GM19328 (cell line): ENCODE measurements around the gene MRGPRX4.
"Not testable (repeated sequence)": the region's sequence is repeated elsewhere in the genome, so short reads cannot be mapped to it uniquely, and the experiment has no call there.

Experiments
- ATAC-seq: cut with Tn5 transposase; IDR thresholded peaks from one replicate; pipeline ENCODE4 v1.9.1; 2021; ENCODE audit warnings: mild to moderate bottlenecking, moderate library complexity; ENCODE audit not compliant: unreplicated experiment

The MRGPRX4 gene

DNA sequence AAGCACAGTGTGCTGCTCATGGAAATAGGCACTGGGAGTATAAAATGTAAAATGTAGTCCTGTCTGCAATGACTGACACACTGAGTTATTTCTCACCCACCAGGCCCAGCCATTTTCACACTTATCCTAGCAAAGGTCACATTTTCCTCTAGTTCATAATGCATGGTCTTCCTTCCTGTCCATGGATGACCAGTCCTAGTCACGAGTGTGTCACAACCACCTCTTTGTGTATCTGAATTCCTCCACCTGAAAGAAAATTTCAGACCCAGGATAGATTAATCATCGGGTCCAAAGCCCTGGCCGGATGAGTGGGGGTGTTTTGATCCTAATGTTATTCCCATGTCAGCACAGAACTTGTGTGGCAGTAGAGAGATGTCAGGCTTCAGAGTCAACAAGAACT, at the start of gene MRGPRX4:
Gene MRGPRX4, plus strand, starts transcription at position 172 of the 400 bp plus-strand sequence. CDS start 420 bp downstream, outside the sequence.
- ATAC-seq: no peak

DNA sequence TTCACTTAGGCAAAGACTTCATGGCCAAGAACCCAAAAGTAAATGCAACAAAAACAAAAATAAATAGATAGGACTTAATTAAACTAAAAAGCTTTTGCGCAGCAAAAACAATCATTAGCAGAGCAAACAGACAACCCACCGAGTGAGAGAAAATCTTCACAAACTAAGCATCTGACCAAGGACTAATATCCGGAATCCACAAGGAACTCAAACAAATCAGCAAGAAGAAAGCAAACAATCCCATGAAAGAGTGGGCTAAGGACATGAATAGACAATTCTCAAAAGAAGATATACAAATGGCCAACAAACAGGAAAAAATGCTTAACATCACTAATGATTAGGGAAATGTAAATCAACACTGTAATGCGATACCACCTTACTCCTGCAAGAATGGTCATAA, 41.5 kb upstream of the MRGPRX4 start:
- not testable (repeated sequence) for ATAC-seq

GRCh38 chr11:18132341-18132740, 40.3 kb upstream of the MRGPRX4 start, which contains the start of gene MRGPRX3:
TSS of gene MRGPRX3 (plus strand) at chr11:18132571. CDS start at chr11:18137203, 4,632 bp downstream.
- ATAC-seq: no peak

GRCh38 chr11:18135308-18135707, 37.3 kb upstream of the MRGPRX4 start:
- no peak for ATAC-seq

DNA sequence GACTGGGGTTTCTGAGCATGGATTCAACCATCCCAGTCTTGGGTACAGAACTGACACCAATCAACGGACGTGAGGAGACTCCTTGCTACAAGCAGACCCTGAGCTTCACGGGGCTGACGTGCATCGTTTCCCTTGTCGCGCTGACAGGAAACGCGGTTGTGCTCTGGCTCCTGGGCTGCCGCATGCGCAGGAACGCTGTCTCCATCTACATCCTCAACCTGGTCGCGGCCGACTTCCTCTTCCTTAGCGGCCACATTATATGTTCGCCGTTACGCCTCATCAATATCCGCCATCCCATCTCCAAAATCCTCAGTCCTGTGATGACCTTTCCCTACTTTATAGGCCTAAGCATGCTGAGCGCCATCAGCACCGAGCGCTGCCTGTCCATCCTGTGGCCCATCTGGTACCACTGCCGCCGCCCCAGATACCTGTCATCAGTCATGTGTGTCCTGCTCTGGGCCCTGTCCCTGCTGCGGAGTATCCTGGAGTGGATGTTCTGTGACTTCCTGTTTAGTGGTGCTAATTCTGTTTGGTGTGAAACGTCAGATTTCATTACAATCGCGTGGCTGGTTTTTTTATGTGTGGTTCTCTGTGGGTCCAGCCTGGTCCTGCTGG, 35.3 kb upstream of the MRGPRX4 start:
- ATAC-seq: no peak

DNA sequence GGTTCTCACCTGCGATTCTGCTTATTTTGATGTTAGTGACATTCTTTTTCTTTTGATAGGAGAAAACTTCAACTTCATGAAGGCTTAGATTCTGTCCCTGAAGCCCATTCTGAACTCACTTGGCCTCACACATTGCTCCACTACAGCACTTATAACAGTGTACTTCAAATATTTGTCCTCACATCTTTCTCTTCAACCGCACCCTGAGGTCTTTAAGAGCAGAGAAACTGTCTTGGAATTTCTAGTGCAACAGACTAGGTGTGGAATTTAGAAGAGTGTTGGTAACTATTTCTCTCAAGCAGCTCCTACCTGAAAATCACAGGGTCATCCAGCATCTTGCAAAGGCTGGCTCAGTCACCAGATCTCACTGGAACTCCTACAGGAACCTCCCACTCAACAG, 32.5 kb upstream of the MRGPRX4 start:
- no peak for ATAC-seq

DNA sequence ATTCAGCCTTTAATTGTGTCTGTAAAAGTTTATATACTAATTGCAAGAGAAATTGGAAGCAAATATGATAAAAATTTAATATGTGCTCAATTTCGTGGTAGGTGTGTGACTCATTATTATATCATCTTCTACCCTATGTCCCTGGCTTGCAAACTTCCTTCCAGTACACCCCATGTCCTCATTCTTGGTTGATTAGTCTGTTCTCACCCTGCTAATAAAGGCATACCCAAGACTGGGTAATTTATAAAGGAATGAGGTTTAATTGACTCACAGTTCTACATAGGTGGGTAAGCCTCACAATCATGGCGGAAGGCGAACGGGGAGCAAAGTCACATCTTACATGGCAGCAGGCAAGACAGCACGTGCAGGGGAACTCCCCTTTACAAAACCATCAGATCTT, 28.4 kb upstream of the MRGPRX4 start:
- ATAC-seq: no peak

DNA sequence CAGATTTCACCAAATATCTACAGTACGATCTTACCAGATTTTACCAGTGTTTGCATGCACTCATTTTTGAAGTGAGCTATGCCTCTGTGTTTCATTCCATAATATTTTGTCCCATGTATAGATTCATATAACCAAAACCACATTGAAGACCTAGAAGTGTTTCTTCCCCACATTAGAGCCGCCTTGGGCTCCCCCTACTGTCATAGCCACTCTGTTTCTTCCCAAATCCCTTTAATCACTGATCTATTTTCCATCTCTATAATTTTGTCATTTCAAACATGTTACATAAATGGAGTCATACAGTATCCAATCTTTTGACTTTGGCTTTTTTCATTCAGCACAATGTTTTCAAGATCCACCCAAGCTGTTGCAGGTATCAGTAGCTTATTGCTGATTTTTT, 27.6 kb upstream of the MRGPRX4 start:
- no peak for ATAC-seq

DNA sequence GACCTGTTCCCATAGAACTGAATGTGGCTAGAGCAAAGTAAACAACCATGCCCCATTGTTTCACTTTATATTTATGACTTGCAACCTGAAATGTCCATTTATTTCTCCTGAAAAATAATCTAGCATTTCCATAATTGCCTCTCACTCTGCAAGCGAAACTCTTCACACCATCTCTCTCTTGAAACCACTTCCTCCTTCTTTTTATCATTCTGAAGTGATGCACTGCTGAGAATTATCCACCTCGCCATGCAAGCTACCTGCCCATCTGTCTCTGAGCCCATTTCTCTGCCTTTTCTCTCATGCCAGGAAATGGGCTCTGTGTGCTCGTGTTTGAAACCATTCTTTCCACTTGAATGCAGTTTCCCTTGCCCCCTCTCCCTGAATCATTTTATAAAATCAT, 26.8 kb upstream of the MRGPRX4 start:
- no peak for ATAC-seq

- no peak for ATAC-seq
These were observed 21.1 kb upstream of the MRGPRX4 start for GRCh38 chr11:18151581-18151980.

- no peak for ATAC-seq
These were observed 4.3 kb upstream of the MRGPRX4 start for GRCh38 chr11:18168372-18168771.

GRCh38 chr11:18171377-18172000, 1.1 kb upstream of the MRGPRX4 start:
- no peak for ATAC-seq

DNA sequence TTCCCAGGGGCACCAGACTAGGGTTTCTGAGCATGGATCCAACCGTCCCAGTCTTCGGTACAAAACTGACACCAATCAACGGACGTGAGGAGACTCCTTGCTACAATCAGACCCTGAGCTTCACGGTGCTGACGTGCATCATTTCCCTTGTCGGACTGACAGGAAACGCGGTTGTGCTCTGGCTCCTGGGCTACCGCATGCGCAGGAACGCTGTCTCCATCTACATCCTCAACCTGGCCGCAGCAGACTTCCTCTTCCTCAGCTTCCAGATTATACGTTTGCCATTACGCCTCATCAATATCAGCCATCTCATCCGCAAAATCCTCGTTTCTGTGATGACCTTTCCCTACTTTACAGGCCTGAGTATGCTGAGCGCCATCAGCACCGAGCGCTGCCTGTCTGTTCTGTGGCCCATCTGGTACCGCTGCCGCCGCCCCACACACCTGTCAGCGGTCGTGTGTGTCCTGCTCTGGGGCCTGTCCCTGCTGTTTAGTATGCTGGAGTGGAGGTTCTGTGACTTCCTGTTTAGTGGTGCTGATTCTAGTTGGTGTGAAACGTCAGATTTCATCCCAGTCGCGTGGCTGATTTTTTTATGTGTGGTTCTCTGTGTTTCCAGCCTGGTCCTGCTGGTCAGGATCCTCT, 709 bp downstream of the MRGPRX4 start:
- ATAC-seq: no peak

GRCh38 chr11:18188796-18189195, 16.2 kb downstream of the MRGPRX4 start:
- ATAC-seq: no peak

- not testable (repeated sequence) for ATAC-seq
These were observed 17.0 kb downstream of the MRGPRX4 start for GRCh38 chr11:18189476-18190245.

GRCh38 chr11:18191376-18191775, 18.7 kb downstream of the MRGPRX4 start:
- ATAC-seq: no peak

DNA sequence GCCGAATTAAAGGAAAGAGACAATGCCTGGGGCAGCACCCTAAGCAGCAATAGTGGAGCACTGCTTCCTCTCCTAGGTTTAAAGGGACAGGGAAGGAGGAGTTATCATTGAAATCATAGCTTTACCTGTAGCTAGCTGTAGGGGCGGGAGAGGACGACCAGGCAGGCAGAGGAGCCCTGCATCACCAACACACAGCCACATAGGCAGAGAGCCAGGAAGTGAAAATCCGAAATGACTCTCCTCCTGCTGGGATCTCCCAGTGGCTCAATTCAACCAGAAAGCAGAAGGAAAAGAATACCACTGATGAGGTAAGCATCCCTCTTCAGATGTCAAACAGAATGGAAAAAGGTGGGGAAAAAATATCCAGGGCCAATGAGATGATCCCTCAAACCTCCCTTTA, 20.4 kb downstream of the MRGPRX4 start:
- no peak for ATAC-seq

- no peak for ATAC-seq
These were observed 23.9 kb downstream of the MRGPRX4 start for GRCh38 chr11:18196532-18196931.

GRCh38 chr11:18197738-18198137, 25.1 kb downstream of the MRGPRX4 start:
- ATAC-seq: not testable (repeated sequence)

- no peak for ATAC-seq
These were observed 31.1 kb downstream of the MRGPRX4 start for GRCh38 chr11:18203723-18204122.

- no peak for ATAC-seq
These were observed 31.6 kb downstream of the MRGPRX4 start for GRCh38 chr11:18204220-18204619.
